G401 (cell line): ENCODE results near the gene PIP4K2A. TPM values are rescaled to one million over a fixed set of nuclear protein-coding genes. Genes with fewer than 3 reads are reported as not detected.
"Not testable (repeated sequence)": the region's sequence is repeated elsewhere in the genome, so short reads cannot be mapped to it uniquely, and the experiment has no call there.

Experiments
- DNase-seq: peaks from one replicate; pipeline ENCODE4 v3.0.0-alpha.2; 2015; ENCODE audit warnings: low spot score
- in situ Hi-C: cut with HindIII; loops from 2 replicates; pipeline ENCODE4 v1.10.0; 2016; ENCODE audit warnings: low sequenced_read_pairs, mixed read lengths
- total RNA-seq: library from RNA; depleted of rRNA; stranded (reverse); fragments of >200 nt; shearing (Covaris generic); gene quantifications from 2 replicates; pipeline ENCODE4 v1.2.3, GENCODE V29; 2014

Gene PIP4K2A
- total RNA-seq, 1 experiment from 2014 or later: 39.2 TPM

DNA sequence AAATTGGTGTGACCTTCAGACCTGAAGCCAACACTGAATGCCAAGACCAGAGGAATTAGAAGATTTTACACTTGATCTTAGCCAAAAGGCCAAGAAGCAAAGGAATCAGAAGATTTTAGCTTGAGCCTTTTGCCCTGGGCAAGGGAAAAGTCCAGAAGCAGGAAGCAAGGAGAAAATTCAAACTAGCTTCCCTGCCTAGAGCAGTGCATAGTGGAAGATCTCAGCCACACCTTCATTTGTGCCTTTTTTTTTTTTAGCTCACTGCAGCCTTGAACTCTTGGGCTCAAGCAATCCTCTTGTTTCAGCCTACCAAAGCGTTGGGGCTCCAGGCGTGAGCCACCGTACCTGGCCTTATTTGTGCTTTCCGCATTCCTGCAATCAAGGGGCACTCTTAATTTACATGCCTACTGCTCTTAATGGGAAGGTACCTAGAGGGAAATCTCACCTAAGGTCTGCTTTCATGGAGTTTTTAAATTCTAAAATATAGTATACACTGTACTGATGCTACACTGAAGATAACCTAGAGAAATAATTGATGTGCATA lies 8.3 kb upstream of the PIP4K2A start:
- DNase-seq: no peak

DNA sequence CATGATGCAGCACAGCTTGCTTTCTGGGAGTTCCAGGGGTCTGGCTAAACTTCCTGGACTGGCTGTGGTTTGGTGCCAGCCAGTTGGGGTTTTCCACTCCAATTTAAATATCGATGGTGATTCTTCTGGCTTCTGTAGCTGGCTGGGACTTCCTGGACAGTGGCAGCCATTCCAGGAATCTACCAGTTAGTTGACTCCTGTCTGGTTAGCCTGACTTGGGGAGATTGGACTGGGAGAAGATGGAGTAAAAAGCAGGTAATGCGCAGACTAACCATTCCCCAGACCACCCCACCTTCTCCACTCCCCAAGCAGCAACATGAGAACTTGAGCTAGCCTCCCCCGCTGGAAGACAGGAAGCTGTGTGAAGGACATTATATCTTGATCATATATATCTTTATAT lies 6.3 kb upstream of the PIP4K2A start:
- DNase-seq: no peak
- in situ Hi-C loops: no loop called here

More for the DNA sequence above, 8.3 kb upstream of the PIP4K2A start:
- in situ Hi-C loops: no loop called here

DNA sequence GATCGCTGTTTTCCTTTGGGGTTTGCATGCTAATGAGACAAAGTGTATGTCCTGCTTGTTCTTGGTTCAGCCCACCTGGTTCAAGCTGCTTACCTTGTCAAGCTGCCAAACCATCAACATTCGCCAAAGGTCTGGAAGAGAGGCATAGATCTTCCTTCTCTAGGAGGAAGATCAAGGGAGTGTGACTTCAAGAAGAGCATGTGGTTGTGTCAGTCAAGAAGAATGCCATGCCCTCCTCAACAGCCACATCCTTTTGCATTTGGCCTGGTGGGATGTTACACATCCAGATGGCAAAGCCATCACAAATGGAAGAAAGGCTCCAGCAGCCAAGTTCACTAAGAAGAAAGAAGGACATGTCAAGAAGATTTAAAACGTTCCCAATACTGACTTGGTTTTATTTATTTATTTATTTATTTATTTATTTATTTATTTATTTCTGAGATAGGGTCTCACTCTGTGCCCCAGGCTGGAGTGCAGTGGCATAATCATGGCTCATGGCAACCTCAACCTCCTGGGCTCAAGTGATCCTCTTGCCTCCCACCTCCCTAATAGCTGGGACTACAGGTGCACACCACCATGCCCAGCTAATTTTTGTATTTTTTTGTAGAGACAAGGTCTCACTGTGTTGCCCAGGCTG lies 5.1 kb upstream of the PIP4K2A start:
- no peak for DNase-seq
- in situ Hi-C loops: no loop called here

DNA sequence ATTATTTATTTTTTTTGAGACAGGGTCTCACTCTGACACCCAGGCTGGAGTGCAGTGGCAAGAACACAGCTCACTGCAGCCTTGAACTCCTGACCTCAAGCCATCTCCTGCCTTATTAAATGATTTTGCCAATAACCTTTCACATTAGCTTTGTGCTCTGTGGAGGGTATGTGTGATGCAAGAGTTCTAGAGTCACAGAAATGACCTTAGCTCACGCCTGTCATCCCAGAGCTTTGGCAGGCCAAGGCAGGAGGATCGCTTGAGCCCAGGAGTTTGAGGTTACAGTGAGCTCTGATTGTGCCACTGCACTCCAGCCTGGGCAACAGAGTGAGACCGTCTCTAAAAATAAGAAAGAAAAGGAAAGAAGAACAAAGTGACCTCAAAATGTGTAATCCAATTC lies 4.3 kb upstream of the PIP4K2A start:
- DNase-seq, in situ Hi-C loops: not testable (repeated sequence)

DNA sequence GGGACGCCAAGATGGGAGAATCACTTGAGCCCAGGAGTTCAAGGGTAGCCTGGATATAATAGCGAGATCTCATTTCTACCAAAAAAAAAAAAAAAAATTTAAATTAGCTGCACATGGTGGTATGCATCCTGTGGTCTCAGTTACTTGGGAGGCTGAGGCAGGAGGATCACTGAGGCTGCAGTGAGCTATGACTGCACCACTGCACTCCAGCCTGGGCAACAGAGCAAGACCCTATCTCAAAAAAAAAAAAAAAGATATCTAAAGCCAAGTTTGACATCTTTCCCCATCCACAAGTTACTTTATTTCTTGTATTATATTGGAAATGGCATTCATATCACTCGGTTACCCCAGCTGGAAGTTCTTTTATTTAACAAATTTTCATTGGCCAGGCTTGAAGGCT lies 3.4 kb upstream of the PIP4K2A start:
- in situ Hi-C loops: no loop called here
- DNase-seq: no peak

DNA sequence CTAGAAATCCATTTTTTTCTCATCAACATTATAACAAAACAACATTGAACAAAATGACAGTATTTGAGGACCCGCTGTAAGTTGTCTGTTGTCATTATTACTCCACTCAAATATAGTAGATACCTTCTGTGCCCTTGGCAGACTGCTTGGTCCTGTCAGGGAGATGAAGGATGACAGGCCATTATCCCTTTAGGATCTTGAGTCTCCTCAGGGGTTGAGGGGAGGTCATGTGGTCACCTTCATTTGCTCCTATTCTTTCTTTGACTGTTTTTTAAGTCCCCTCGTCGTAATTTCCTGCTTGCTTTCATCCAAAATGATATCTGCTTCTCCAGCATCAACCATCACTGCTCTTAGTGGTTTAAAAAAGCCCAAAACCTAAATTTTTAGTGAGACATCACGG lies 2.6 kb upstream of the PIP4K2A start:
- DNase-seq: no peak
- in situ Hi-C loops: no loop called here

DNA sequence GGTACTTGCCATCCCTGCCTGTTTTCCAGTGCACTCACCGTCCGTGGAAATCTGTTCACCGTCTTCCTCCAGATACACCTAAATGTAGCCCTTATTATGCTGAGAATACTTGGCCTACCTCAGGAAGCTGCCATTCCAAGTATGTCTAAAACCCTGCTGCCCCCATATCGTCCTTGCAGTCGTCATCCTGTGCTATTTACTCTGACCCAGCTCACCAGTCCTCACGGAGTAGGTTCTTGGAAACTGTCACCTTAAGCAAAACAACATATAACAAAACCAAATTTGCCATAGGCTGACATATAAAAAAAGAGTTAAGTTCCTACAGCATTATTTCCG lies 880 bp upstream of the PIP4K2A start:
- peak; percentile 30 for DNase-seq
- in situ Hi-C loops: no loop called here

DNA sequence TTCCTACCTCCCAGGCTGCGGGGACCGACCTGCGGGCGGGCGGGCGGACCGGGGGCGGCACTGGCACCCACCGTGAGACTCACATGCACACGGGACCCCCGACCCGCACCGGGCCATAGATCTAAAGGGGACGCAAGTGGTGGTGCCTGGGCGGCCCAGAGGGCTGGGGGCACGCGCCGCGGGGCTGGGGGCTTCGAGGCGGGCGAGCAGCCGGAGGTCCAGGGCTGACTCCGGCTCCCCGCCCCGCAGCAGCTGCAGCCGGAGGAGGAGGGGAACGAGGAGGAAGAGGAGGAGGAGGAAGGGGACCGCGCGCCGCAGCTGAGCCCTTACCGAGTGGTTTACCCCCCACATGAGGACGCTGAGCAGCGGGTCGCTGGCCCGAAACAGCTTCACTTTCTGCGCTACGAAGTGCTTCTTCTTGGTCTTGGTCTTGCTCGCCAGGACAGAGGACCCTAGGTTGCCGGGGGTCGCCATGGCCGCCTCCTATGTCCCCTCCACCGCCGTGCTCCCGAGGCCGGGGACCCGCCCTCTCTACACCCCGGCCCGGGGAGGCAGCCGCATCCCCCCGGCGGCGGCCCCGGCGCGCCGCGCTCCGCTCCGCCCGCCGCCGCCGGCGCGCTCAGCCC lies 412 bp downstream of the PIP4K2A start:
- no peak for DNase-seq
- in situ Hi-C loops: no loop called here

DNA sequence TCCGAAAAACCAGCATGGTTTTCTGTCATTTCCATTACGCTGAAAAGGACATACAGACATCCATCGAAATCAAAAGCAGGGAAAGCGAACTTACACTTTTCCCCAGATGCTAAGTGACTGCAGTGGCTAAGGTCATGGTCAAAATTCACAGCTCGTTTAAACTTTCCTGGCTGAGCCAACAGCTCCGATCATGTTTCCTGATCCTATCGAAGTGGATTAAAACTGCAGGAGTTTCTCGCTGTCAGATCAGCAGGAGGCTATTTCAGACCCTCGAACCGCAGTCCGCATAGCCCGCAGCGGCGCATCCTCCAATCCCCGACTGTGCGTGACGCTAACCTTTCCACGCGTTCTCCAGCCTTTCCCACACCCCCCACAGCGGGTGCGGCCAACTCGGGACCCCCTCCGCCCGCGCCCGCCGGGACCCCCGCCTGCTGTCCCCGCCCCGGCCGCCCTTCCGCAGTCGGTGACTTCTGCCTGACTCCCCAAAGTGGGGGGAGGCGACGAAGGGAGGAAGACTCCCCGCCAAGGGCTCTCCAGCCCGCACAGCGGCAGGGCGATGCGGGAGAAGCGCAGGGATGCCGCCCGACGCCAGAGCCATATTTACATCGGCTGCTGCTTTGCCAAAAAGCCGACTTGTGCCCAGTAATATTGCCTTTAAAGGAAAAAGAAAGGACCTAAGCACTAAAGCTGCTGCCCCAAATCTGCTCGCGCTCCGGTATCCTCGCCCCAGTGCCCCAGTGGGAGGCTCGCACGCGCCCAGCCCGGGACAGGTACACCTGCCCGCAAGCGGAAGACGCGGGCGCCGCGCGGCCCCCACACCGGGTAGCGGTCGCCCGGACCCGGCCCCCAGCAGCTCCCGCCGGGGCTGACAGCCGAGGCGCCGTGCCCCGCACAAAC lies 1.2 kb downstream of the PIP4K2A start:
- DNase-seq: no peak
- in situ Hi-C loops: no loop called here

DNA sequence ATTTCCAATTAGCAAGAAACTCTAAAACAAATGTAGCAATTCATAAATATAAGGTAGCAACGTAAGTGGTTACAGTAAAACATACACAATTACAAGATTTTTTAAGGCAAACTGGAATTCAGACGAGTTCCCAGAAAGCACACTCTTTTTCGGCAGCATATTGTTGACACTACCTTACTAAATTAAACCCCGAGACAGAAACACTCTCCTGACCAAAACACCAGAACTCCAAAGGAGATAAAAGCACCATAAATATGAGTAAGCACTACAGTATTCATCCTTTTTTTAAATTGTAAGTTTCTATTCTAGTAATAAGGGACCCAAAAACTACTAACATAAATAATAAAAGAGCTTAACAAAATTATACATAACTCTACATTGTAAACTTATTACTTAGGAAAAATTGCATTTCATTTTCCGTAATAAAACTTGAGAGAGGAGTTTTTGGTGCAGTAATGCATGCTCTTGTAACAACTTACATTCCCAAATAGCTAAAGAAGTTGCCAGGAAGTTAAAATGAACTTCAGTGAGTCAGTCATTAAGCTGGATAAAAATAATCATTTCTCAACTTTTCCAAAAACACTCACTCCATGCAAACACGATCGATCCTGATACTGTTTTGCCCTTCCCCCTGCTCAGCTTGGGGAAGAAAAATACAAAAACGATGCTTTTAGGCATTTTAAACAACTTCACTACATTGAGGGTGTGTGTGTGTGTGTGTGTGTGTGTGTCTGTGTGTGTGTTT lies 2.0 kb downstream of the PIP4K2A start:
- in situ Hi-C loops: no loop called here
- DNase-seq: no peak

DNA sequence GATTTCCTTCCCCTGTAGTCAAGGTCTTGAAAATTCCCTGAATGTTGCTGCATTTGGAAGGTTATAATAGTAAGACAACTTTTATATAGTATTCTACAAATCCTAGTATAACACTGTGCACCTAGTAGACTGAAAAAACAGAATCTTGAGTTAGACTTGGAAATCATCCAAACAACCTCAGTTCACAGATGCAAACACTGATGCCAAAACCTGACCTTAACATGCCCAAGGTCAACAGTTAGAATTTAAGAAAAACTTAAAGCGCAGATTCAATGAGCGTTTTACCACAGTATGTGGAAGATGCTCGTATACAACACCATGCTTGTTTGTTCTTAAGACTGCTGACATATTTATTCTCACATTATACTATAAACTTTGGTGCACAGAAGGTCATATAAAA lies 3.0 kb downstream of the PIP4K2A start:
- in situ Hi-C loops: no loop called here
- no peak for DNase-seq

DNA sequence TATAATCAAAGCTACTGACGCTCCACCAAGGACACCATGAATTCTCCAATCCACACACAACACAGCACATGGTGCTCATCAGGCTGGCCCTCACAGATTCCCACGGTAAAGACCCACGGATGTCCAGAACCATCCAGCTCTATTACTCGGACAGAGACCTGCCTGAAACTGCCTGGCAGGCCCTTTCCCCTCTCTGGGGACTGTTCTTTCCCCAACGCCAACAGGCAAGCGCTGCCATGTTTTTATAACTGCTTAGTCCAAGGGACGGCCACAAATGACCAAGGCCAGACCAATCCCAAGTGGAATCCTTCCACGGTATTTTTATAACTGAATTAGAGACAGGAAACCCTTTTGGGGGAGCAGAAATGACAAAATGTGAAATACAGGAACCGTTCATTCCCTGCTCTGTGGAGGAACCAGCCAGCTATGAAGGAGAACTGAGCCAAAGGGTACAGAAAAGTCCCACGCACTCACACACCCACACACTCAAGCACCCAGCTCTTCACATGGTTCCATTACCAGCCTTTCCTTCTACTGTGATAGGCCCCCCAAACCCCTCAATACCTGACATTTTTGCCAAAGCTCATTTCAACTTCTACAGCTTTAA lies 4.1 kb downstream of the PIP4K2A start:
- no peak for DNase-seq
- in situ Hi-C loops: no loop called here

DNA sequence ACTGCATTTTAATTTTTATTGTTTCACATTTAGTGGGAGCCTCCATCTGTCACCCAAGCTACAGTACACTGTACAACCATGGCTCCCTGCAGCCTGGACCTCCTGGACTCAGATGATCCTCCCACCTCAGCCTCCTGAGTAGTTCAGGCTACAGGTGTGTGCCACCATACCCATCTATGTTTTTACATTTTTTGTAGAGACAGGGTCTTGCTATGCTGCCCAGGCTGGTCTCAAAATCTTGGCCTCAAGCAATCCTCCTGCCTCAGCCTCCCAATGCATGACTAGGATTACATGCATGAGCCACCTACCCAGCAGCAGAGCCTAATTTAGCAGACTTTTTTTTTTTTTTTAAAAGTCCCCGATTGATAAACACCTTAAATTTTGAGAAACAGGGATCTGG lies 5.6 kb downstream of the PIP4K2A start:
- in situ Hi-C loops: no loop called here
- DNase-seq: no peak

DNA sequence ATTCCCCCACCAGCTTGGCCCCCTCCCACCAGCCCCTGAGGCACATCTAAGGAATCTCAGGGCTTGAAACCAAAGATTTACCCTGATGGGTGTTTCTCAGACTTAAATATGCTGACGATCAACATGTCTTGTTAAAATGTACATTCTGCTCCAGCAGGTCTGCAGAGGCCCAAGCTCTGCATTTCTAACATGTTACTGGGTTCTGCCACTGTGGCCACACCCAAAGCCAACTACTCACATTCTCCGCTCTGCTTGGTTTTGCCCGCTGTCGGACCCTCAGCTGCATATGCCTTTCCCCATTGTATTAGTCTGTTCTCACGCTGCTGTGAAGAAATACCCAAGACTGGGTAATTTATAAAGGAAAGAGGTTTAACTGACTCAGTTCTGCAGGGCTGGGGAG lies 8.9 kb downstream of the PIP4K2A start:
- in situ Hi-C loops: no loop called here
- no peak for DNase-seq

DNA sequence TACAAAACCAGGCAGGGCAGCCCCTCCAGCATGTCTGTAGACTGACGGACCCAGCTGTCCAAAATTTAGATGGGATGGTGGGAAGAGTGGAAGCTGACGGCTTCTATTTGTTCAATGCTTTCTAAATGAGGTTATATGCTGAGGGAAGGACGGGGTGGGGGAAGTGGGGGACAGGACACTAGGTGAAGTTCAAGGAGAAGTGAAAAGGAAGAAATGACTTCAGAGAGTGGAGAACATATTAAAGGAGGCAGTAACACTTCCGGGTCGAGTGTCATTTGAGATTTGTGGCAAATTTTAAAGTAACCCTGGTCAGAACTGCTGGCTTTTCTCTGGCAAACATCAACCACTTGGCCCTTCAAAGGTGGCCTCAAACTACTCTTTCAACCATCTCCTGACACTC lies 9.4 kb downstream of the PIP4K2A start:
- no peak for DNase-seq
- in situ Hi-C loops: no loop called here

DNA sequence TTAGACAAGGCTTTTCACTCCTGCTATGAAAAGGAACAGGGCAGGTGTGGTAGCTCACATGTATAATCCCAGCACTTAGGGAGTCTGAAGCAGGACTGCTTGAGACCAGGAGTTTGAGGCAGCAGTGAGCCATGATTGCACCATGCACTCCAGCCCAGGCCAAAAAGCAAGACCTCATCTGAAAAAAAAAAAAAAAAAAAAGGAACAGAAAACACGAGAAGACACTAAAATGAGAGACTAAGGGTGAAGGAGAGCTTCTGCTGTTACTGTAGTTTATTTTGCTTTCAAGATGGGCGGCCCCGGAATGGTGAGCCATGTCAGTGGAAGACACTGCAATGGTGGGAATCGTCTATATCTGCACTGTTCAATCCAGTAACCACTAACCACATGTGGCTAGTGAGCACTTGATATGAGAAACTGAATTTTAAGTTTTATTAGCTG lies 9.9 kb downstream of the PIP4K2A start:
- no peak for DNase-seq
- in situ Hi-C loops: no loop called here

DNA sequence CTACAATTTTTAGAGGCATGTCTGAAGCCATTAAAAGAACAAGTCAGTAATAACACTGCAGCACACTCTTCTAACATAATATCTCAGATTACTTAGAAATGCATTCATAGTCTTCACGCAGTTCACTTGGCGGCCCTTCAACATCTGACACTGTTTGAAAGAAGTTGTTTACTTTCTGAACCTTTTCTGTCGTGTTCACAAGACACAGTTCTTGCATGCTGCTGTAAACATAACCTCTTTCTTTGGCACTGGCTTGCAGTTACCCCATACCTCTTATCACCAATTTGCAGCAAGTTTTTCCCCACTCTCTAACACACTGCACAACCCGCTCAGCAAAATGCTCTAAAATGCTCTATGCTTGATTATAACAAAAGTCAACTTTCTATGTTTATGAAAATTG lies 12.0 kb downstream of the PIP4K2A start:
- in situ Hi-C loops: no loop called here
- DNase-seq: no peak

DNA sequence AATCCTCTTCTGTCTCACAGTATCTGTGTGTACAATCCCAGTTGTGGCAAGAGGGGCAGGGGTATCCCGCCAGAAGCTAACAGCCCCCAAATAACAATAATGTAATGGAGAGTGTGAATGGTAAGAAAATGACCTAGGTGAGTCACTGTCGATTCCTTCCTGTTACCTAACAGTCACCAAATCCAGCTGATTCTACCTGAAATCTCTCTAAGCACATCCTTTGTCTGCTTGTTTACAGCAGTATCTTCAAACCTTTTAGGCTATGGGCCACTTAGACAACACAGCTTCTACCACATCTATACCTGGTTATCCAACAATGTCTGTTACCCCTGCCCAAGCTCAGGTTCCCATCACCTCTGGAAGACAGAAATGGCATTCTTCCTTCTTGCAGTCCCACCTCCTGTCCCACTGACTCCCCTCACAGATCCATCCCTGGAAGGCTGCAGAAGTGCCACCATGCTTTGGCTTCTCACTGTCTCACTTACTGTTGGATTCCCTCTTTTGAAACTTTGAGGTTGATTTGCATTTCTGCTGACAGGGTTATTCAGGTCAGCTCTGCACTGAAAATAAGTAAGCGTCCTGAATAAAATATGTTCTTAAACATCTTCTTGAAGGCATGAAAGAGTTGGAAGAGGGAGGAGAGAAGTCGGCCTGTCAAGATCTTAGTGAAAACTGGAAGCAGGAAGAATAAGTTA lies 13.1 kb downstream of the PIP4K2A start:
- DNase-seq: no peak
- in situ Hi-C loops: no loop called here

DNA sequence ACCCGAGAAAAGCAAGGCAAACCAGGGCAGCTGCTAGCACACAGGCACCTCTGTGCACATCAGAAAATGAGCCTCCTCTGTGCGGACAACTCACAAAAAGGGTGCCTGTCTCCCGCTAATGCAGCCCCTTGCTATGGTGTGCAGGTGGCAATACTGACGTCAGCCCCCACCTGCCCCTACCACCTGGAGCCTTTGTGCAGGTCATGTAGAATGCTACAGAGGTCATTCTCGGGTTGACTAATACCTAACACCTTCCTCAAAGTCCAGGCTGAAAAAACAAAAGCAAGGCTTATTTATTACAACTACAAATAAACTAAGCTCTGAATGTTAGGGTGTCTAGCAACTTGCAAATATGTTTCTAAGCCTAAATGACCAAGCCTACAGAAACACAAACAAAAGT lies 13.9 kb downstream of the PIP4K2A start:
- in situ Hi-C loops: no loop called here
- DNase-seq: no peak
